HG03095 (cell line): ENCODE measurements around the gene MGLL.

Experiments used
- ATAC-seq: cut with Tn5 transposase; IDR thresholded peaks from one replicate; pipeline ENCODE4 v1.9.1; 2021; ENCODE audit warnings: moderate library complexity; ENCODE audit not compliant: unreplicated experiment

The MGLL gene

GRCh38 chr3:127814325-127814781 lies 8.0 kb downstream of the MGLL start:
- ATAC-seq = no peak

- no peak for ATAC-seq
Measured at GRCh38 chr3:127812151-127812550, 10.2 kb downstream of the MGLL start.

GRCh38 chr3:127811717-127812116 lies 10.6 kb downstream of the MGLL start:
- ATAC-seq = no peak

- ATAC-seq = no peak
Measured at GRCh38 chr3:127809611-127810010, 12.7 kb downstream of the MGLL start.

- no peak for ATAC-seq
Measured at GRCh38 chr3:127809211-127809610, 13.1 kb downstream of the MGLL start.

GRCh38 chr3:127808197-127808596 lies 14.1 kb downstream of the MGLL start:
- no peak for ATAC-seq

GRCh38 chr3:127805026-127805753 lies 17.1 kb downstream of the MGLL start:
- no peak for ATAC-seq

GRCh38 chr3:127804141-127804540 lies 18.2 kb downstream of the MGLL start:
- no peak for ATAC-seq

- ATAC-seq = no peak
Measured at GRCh38 chr3:127803619-127804018, 18.7 kb downstream of the MGLL start.

- ATAC-seq = no peak
Measured at GRCh38 chr3:127802606-127803005, 19.7 kb downstream of the MGLL start.

- no peak for ATAC-seq
Measured at GRCh38 chr3:127801731-127802313, 20.5 kb downstream of the MGLL start.

GRCh38 chr3:127800508-127800907 lies 21.8 kb downstream of the MGLL start:
- no peak for ATAC-seq

- no peak for ATAC-seq
Measured at GRCh38 chr3:127799476-127800222, 22.7 kb downstream of the MGLL start.

- ATAC-seq = no peak
Measured at GRCh38 chr3:127798716-127799115, 23.6 kb downstream of the MGLL start.

- no peak for ATAC-seq
Measured at GRCh38 chr3:127796831-127797150, 25.5 kb downstream of the MGLL start.

GRCh38 chr3:127796045-127796830 lies 26.1 kb downstream of the MGLL start:
- no peak for ATAC-seq

GRCh38 chr3:127794972-127795371 lies 27.3 kb downstream of the MGLL start:
- ATAC-seq = no peak

- no peak for ATAC-seq
Measured at GRCh38 chr3:127794402-127794801, 27.9 kb downstream of the MGLL start.

GRCh38 chr3:127792541-127793292 lies 29.6 kb downstream of the MGLL start:
- no peak for ATAC-seq

GRCh38 chr3:127791221-127791913 lies 30.9 kb downstream of the MGLL start:
- peak; percentile 93 for ATAC-seq
